Fibroblast of skin of right quadriceps (primary cell): ENCODE results near the gene PNMA5.

Experiments used
- DNase-seq: peaks from one replicate; pipeline ENCODE4 v3.0.0-alpha.2; 2013

The PNMA5 gene

DNA sequence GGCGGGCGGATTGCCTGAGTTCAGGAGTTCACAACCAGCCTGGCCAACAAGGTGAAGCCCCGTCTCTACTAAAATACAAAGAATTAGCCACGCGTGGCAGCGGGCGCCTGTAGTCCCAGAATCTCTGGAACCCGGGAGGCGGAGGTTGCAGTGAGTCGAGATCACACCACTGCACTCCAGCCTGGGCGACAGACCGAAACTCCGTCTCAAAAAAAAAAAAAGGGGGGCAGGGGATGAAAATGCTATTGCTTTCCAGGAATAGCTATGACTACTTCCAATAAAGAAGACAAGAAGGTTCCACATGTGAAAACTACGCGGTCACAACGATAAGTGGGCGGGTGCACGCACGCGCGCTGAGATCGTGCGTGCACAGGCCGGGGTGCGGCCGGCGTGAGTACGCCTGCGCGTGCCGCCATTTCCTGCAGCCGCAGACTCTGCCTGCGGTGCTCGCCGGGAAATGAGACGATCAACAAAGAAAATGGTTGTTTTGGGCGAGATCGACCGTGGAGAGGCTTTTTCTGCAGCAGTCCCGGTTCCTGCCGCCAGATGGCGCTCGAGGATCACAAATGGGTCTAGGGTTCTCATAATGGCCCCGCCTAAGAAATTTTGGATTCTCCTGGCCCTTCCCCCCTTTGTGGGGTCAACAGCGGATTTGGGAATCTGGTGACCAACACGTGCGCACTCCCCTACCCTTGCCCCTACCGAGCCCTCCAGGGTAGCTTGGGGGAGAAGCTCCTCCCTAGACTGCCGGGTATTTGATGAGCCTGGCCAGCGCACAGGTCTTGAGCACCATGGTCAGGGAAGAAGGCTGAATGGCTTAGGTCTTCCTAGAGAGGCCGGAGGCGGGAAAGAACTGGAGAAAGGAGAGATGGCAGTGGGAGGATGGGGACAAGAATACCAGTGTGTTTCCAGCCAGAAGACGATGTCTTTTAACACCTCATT, 35.1 kb downstream of the PNMA5 start:
- DNase-seq, result peak; percentile 88

DNA sequence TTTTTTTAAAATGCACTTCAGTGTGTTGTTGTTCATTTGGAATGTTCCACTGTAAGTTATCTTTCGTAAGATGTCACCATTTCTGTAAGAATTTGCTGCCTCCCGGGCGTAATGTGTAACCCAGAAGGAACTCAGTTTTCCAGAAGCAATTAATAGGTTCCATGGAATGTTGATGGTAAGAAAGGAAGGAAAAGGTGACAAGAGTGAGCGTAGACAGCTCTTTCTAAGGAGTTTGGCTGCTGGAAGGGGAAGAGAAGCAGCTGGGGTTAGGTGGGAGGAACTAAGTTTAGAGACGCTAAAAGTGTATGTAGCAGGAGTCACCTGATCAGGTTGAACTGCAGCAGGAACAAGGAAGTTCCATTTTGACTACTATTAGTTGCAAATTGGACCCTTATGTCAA, 35.9 kb downstream of the PNMA5 start:
- no peak for DNase-seq

DNA sequence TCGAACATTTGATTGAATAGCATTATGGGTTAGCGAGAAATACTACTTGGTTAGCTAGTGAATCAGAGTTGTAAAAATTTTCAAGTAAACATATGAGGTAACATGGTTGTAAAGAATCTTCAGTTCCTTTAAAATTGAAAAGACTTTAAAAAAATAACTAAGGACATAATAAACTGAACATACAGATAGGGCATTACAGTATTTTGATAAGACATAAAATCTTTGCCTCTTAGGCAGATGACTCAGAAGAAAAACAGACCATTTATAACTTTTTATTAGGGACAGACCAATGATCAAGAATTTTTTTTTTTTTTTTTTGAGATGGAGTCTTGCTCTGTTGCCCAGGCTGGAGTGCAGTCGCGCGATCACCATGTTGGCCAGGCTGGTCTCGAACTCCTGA, 43.1 kb downstream of the PNMA5 start:
- DNase-seq, result no peak

DNA sequence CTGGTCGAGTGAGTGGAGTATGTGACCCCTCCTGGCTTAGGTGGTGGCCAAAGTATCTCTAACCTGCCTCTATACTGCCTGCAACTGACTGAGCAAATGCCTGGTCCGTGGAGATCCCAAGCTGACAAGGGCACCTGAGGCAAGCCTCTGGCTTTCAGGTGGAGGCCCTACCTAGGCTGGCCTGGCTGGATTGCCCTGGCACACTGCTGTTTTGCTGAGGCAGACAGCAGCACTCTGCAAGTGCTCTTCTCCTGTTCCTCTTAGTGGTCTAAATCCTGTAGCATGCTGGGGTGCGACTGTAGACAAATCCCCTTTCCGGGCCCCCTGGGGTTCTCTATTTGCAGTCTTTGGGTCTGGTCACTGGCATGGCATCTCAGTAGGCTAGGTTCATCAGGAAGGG, 44.8 kb downstream of the PNMA5 start:
- no peak for DNase-seq

DNA sequence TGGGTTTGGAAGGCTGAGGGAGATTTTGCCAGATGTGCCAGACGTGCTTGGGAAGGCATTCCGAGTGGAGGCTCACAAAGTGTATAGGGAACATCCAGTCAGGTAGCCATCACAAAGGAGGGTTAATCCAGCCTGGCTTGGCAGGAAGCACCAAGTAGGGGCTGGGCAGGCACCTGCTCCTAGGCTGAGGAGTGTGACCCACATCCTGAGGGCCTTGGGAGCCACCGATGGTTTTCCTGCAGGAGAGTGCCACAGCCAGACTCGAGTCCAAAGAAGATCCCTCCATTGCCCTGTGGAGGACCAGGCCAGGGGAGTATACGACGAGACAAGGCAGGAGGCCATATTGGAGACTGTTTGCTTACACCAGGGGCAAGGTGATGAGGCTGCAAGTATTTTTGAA, 47.2 kb downstream of the PNMA5 start:
- DNase-seq, result no peak

DNA sequence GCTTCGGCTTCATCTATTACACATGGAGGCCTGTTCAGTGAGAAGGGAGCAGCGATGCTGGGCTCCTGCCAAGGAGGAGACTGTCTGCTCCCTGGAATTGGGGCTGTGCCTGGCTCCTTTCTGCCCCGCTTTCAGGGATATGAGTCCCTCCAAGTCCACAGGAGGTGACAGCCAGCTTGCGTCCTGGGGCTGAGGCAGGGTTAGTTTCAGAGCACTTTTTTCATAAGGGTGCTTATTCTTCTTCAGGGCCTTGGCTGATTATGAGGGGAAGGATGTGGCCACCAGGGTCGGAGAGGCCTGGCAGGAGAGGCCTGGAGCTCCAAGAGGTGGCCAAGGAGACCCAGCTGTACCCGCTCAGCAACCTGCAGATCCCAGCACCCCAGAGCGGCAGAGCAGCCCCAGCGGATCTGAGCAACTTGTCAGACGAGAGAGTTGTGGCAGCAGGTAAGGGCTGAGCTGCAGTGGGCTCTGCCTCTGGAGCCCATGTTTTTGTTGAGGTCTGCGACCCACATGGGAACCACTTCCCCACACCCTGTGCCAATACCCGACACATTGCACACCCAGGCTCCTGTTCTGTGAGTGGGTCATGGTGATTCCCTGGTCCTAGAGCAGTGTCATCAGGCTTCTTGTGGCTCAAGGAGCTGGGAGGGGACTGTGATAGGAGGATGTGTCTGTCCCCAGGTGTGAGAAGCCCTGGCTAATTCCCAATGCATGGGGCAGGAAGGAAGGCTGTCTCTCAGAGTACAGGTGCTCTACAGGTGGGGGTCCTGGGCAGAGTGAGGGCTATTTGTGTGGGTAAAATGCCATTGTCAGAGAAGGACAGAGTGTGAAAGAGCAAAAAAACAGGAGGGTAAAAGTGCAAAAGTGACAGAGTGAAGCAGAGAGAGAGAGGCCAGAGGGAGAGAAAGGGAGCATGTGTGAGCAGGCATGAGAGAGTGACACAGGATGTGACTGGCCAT, 48.6 kb downstream of the PNMA5 start:
- no peak for DNase-seq

DNA sequence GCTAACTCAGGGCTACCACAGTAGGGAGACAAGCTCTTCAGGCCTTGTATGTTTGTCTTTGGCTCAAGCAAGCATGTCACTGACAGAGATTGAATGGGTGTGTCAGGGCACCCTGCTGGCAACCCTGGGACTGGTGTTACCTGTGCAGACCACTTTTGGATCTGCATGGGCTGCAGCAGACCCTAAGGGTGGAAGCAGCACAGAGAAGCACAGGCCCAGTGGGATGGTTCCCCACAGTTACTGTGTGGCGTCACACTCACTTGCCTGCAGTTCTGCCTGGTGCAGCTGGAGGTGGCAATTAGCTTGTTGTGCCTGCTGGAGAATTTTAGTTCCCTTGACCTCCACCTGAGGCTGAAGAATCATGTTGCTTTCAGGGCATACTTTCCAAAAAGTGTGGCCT, 50.1 kb downstream of the PNMA5 start:
- DNase-seq, result no peak

DNA sequence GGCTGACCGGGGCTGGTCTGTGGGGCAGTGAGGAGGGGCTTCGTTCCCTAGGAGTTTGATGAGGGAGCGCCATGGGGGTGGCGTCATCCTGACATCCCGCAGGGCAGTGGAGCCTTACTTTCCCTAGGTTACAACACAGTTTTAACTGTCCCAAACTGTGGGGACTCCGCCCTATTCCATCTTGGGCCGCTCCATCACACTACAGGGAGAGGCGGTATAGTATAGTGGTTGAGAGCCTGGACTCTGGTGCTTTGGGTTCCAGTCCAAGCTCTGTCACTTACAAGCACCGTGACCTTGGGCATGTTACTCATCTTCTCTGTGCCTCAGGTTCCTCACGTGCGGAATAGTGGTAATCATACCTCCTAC, 51.9 kb downstream of the PNMA5 start:
- DNase-seq, result peak; percentile 3

DNA sequence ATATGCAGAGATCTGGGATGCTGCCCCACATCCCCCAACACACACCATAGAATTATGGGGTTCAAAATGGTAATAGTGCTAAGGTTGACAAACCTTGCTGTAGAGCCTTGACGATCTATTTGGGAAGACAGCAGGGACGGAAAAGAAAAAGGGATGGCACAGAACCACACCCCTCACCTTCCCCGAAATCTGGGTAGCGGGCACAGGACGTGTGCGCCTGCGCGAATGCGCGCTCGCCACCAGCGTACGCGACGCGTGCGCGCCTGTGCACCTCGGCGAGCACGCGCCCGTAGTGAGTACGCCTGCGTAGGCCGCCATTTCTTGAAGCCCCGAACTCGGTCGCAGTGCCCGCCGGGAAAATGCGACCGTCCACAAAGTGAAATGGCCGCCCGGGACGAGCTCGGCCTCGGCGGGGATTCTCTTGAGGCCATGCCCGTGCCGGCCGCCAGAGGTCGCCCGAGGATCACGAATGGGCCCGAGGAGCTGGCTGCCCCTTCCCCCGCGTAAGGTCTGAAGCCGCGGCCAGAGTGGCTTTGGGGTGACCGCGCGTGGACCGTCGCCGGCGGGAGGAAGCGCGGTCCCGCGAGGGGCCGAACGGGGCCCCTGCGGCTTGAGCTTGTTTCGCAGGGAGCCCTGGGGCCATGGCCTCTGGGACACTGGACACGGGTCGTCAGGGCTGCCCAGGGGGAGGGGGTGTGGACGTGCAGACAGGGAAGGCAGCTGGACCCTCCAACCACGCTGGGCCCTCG, 52.4 kb downstream of the PNMA5 start:
- peak; percentile 90 for DNase-seq
